NCI-H1105 (cell line): Measurements from ENCODE around the gene PRR5L.
"Not testable (repeated sequence)": the region's sequence is repeated elsewhere in the genome, so short reads cannot be mapped to it uniquely, and the experiment has no call there.

Experiments
- DNase-seq: peaks from one replicate; lab custom pipeline; 2025; lab: John Stamatoyannopoulos, UW

Gene PRR5L

GRCh38 chr11:36499315-36499714, 203.2 kb downstream of the PRR5L start:
- no peak for DNase-seq

GRCh38 chr11:36500315-36500721, 204.2 kb downstream of the PRR5L start:
- DNase-seq, result no peak

- no peak for DNase-seq
Observed at GRCh38 chr11:36501236-36501635, 205.1 kb downstream of the PRR5L start.

GRCh38 chr11:36507824-36508489, 211.9 kb downstream of the PRR5L start:
- no peak for DNase-seq

GRCh38 chr11:36508743-36509142, 212.7 kb downstream of the PRR5L start:
- DNase-seq, result no peak

- no peak for DNase-seq
Observed at GRCh38 chr11:36509201-36509639, 213.1 kb downstream of the PRR5L start.

GRCh38 chr11:36509694-36510593, 213.9 kb downstream of the PRR5L start, which contains the start of gene TRAF6:
Gene TRAF6 (minus strand): TSS chr11:36510272. CDS start chr11:36501515, 8,757 bp downstream.
- DNase-seq, result peak; percentile 85

- DNase-seq, result no peak
Observed at GRCh38 chr11:36510594-36510942, 214.5 kb downstream of the PRR5L start.

GRCh38 chr11:36511062-36511461, 215.0 kb downstream of the PRR5L start:
- DNase-seq, result not testable (repeated sequence)

GRCh38 chr11:36512016-36512415, 215.9 kb downstream of the PRR5L start:
- DNase-seq, result no peak

GRCh38 chr11:36513965-36514364, 217.9 kb downstream of the PRR5L start:
- DNase-seq, result no peak
